Neural cell (in vitro differentiated cells): ENCODE results near the gene ADGRL3. TPM values are rescaled to one million over a fixed set of nuclear protein-coding genes. Genes with fewer than 3 reads are reported as not detected.

Source experiments
- H2AFZ ChIP-seq: fragments of 200-600, 300-800 bp; sonication (generic), shearing (Covaris generic); 2 replicates; pipeline ENCODE4 v1.6.0; 2014; ENCODE audit warnings: low read depth, mild to moderate bottlenecking, antibody characterized with exemption, low read length, moderate library complexity
- H3F3A ChIP-seq: fragments of 200-600 bp; shearing (Covaris generic); 2 replicates; pipeline ENCODE4 v1.6.1; 2016; ENCODE audit warnings: mild to moderate bottlenecking, moderate library complexity, mixed read lengths, antibody characterized with exemption, low read length; ENCODE audit not compliant: insufficient read depth, poor library complexity, severe bottlenecking
- H3K27ac ChIP-seq: fragments of 200-600, 300-800 bp; sonication (generic), shearing (Covaris generic); 2 replicates; pipeline ENCODE4 v1.5.1; 2014; ENCODE audit warnings: mild to moderate bottlenecking, low read length, moderate library complexity
- H3K27me3 ChIP-seq: fragments of 300-800, 200-600 bp; sonication (generic), shearing (Covaris generic); 2 replicates; pipeline ENCODE4 v1.6.0; 2014; ENCODE audit warnings: mild to moderate bottlenecking, low read depth, low read length, moderate library complexity; ENCODE audit not compliant: insufficient read depth
- H3K36me3 ChIP-seq: fragments of 300-800, 200-600 bp; sonication (generic), shearing (Covaris generic); 2 replicates; pipeline ENCODE4 v1.5.1; 2014; ENCODE audit warnings: mild to moderate bottlenecking, antibody characterized with exemption, low read length, moderate library complexity; ENCODE audit not compliant: insufficient read depth
- H3K4me2 ChIP-seq: fragments of 300-800, 200-600 bp; sonication (generic), shearing (Covaris generic); 2 replicates; pipeline ENCODE4 v1.6.0; 2014; ENCODE audit warnings: mild to moderate bottlenecking, low read length
- H3K4me3 ChIP-seq: fragments of 300-800, 200-600 bp; sonication (generic), shearing (Covaris generic); 2 replicates; pipeline ENCODE4 v1.5.1; 2014; ENCODE audit warnings: mild to moderate bottlenecking, low read length, moderate library complexity
- H3K79me2 ChIP-seq: fragments of 200-600 bp; shearing (Covaris generic); replicated peaks from 2 replicates; pipeline ENCODE4 v1.6.0; 2014; ENCODE audit warnings: mild to moderate bottlenecking, low read length, moderate library complexity; ENCODE audit not compliant: insufficient read depth
- H3K9ac ChIP-seq: fragments of 300-800, 200-600 bp; sonication (generic), shearing (Covaris generic); 2 replicates; pipeline ENCODE4 v1.6.1; 2016; ENCODE audit warnings: mild to moderate bottlenecking, low read length, mixed read lengths
- H3K9me2 ChIP-seq: fragments of 200-600 bp; shearing (Covaris generic); 2 replicates; pipeline ENCODE4 v1.6.1; 2016; ENCODE audit warnings: mild to moderate bottlenecking, low read length, mixed read lengths; ENCODE audit not compliant: insufficient read depth
- H3K9me3 ChIP-seq: fragments of 200-600, 300-800 bp; sonication (generic), shearing (Covaris generic); 2 replicates; pipeline ENCODE4 v1.6.1; 2016; ENCODE audit warnings: mild to moderate bottlenecking, mixed run types, low read length, moderate library complexity, mixed read lengths
- H4K20me1 ChIP-seq: fragments of 200-600 bp; shearing (Covaris generic); 2 replicates; pipeline ENCODE4 v1.6.1; 2016; ENCODE audit warnings: mild to moderate bottlenecking, mixed run types; ENCODE audit not compliant: insufficient read depth
- CTCF ChIP-seq: fragments of 450-650 bp; IDR thresholded peaks from 2 replicates; pipeline ENCODE4 v1.5.1; 2014; ENCODE audit warnings: antibody characterized with exemption, mild to moderate bottlenecking, moderate library complexity; ENCODE audit not compliant: poor library complexity, severe bottlenecking
- EP300 ChIP-seq: fragments of 450-650 bp; conservative IDR thresholded peaks from 2 replicates; pipeline ENCODE4 v1.6.1; 2014; ENCODE audit warnings: antibody characterized with exemption, mild to moderate bottlenecking, moderate library complexity; ENCODE audit not compliant: poor library complexity, severe bottlenecking
- EZH2 ChIP-seq: fragments of 200-600, 300-800 bp; shearing (Covaris generic), sonication (generic); IDR thresholded peaks from 2 replicates; pipeline ENCODE4 v1.6.1; 2014; ENCODE audit warnings: antibody characterized with exemption, low read length, borderline replicate concordance, mild to moderate bottlenecking; ENCODE audit not compliant: insufficient read depth, poor library complexity, severe bottlenecking
- MXI1 ChIP-seq: fragments of 450-650 bp; conservative IDR thresholded peaks from 2 replicates; pipeline ENCODE4 v1.6.1; 2014; ENCODE audit warnings: antibody characterized with exemption, mild to moderate bottlenecking; ENCODE audit not compliant: poor library complexity, severe bottlenecking
- POLR2AphosphoS5 ChIP-seq: IDR thresholded peaks from 2 replicates; pipeline ENCODE4 v1.6.1; 2012
- RAD21 ChIP-seq: fragments of 450-650 bp; conservative IDR thresholded peaks from 2 replicates; pipeline ENCODE4 v1.6.1; 2014; ENCODE audit warnings: antibody characterized with exemption, mild to moderate bottlenecking, moderate library complexity
- REST ChIP-seq: IDR thresholded peaks from 2 replicates; pipeline ENCODE4 v1.6.1; 2012; ENCODE audit warnings: borderline replicate concordance
- SMC3 ChIP-seq: fragments of 450-650 bp; conservative IDR thresholded peaks from 2 replicates; pipeline ENCODE4 v1.6.1; 2014; ENCODE audit warnings: antibody characterized with exemption, mild to moderate bottlenecking, moderate library complexity; ENCODE audit not compliant: poor library complexity
- TAF1 ChIP-seq: IDR thresholded peaks from 2 replicates; pipeline ENCODE4 v1.6.1; 2012; ENCODE audit warnings: low read depth
- polyA plus RNA-seq: library from polyadenylated mRNA; depleted of rRNA; stranded (reverse); fragments of >200 nt; gene quantifications from 2 replicates; pipeline ENCODE4 v1.2.3, GENCODE V29; 2014

The ADGRL3 gene
- polyA plus RNA-seq, 1 donor from 2014 or later: 99.4 TPM

- Histone ChIP-seq H3F3A (no peaks in the 10 kb centered on the region), H3K4me3 (no peak overlapping the region), H3K9me3 (no peaks in the 10 kb centered on the region), H3K36me3 (no peaks in the 10 kb centered on the region), H2AFZ (no peak overlapping the region), H3K9ac (no peak overlapping the region), H3K27me3 (no peaks in the 10 kb centered on the region), H3K4me2 (no peak overlapping the region), H3K9me2 (no peaks in the 10 kb centered on the region), H3K27ac (no peak overlapping the region), H3K79me2 (peaks cover 3% of the 10 kb centered on the region), H4K20me1 (no peaks in the 10 kb centered on the region)
- TF ChIP-seq EP300 (no peak), SMC3 (no peak), MXI1 (no peak), REST (no peak), EZH2 (no peak)
Measured at GRCh38 chr4:61603086-61603485, 403.0 kb downstream of the ADGRL3 start.

GRCh38 chr4:61604054-61604453 lies 403.9 kb downstream of the ADGRL3 start:
- H3K4me3 ChIP-seq: no peak overlapping the region
- no peaks in the 10 kb centered on the region for H3F3A ChIP-seq
- TF ChIP-seq POLR2AphosphoS5 (no peak), CTCF (no peak), RAD21 (no peak), TAF1 (no peak), EP300 (no peak), REST (no peak), SMC3 (no peak), MXI1 (no peak)
- H3K9ac ChIP-seq: no peak overlapping the region
- H3K4me2 ChIP-seq: no peak overlapping the region
- no peaks in the 10 kb centered on the region for H4K20me1 ChIP-seq
- no peaks in the 10 kb centered on the region for H3K9me3 ChIP-seq
- peaks cover 3% of the 10 kb centered on the region for H3K79me2 ChIP-seq
- no peak overlapping the region for H2AFZ ChIP-seq
- H3K27ac ChIP-seq: no peak overlapping the region
- H3K36me3 ChIP-seq: no peaks in the 10 kb centered on the region
- H3K27me3 ChIP-seq: no peaks in the 10 kb centered on the region
- no peaks in the 10 kb centered on the region for H3K9me2 ChIP-seq
